Sigmoid colon (tissue), 4 donors: ENCODE results near the gene DPM1.

ENCODE experiments used
- CTCF ChIP-seq, 4 experiments: fragments of 450-650 bp in 3 of 4; fragments of 200-600 bp in 1 of 4; IDR thresholded peaks; one replicate each; pipeline ENCODE4 v1.5.1; 2016 to 2019; ENCODE audit warnings: antibody characterized with exemption in 4 of 4, mild to moderate bottlenecking in 3 of 4, moderate library complexity in 2 of 4
- EP300 ChIP-seq, 4 donors: sonication (generic); formaldehyde crosslinking; IDR thresholded peaks; one replicate each; pipeline ENCODE4 v1.6.1; 2017; ENCODE audit warnings: antibody characterized with exemption in 4 of 4
- POLR2A ChIP-seq, 2 donors: fragments of 450-650 bp; IDR thresholded peaks; one replicate each; pipeline ENCODE4 v1.6.1; 2016; ENCODE audit warnings: antibody characterized with exemption in 2 of 2, mild to moderate bottlenecking in 2 of 2, moderate library complexity in 2 of 2
- POLR2AphosphoS5 ChIP-seq, 4 donors: sonication (generic); formaldehyde crosslinking; IDR thresholded peaks; one replicate each; pipeline ENCODE4 v1.6.1; 2017; ENCODE audit warnings: antibody characterized with exemption in 4 of 4

GRCh38 chr20:50957276-50957675 lies 1.1 kb downstream of the DPM1 start:
- TF ChIP-seq CTCF (IDR thresholded peaks at IDR 0.05) (no peak), POLR2AphosphoS5 (IDR thresholded peaks at IDR 0.05) (no peak), POLR2A (IDR thresholded peaks at IDR 0.05) (no peak), EP300 (IDR thresholded peaks at IDR 0.05) (no peak)
